GM12864 (cell line): ENCODE measurements around the gene ATF2.

ENCODE experiments used
- DNase-seq: peaks from one replicate; pipeline ENCODE4 v3.0.0-alpha.2; 2011; ENCODE audit warnings: low read depth
- H3K4me3 ChIP-seq: 2 replicates; pipeline ENCODE4 v1.5.1; 2011; ENCODE audit warnings: mild to moderate bottlenecking, low read depth, low read length, control low read depth
- TF ChIP-seq, protein P1 (sequence below): IDR thresholded peaks from 2 replicates; pipeline ENCODE4 v1.5.1; 2011; ENCODE audit warnings: low read depth, mild to moderate bottlenecking, moderate library complexity, low read length, control low read depth, inconsistent platforms; ENCODE audit errors: missing control alignments

Gene ATF2

DNA sequence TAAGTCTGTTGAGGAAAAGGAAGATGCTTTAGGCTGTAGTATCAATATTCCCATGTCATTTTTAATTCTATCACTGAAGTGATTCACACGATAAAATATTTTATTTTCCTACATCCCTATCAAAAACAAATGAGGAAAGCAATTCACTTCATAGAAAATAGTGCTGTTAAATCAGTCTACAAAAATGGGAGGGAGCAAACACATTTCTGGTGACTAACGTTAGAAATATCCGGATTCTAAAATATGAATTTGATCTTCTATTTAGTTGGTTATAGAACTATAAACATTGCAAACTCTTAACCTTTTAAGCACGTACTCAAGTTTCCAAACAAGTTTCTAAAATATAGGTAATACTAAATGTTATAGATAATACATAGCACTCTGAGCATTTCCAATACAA is 20.8 kb downstream of the ATF2 start:
- TF ChIP-seq, protein P1, sequence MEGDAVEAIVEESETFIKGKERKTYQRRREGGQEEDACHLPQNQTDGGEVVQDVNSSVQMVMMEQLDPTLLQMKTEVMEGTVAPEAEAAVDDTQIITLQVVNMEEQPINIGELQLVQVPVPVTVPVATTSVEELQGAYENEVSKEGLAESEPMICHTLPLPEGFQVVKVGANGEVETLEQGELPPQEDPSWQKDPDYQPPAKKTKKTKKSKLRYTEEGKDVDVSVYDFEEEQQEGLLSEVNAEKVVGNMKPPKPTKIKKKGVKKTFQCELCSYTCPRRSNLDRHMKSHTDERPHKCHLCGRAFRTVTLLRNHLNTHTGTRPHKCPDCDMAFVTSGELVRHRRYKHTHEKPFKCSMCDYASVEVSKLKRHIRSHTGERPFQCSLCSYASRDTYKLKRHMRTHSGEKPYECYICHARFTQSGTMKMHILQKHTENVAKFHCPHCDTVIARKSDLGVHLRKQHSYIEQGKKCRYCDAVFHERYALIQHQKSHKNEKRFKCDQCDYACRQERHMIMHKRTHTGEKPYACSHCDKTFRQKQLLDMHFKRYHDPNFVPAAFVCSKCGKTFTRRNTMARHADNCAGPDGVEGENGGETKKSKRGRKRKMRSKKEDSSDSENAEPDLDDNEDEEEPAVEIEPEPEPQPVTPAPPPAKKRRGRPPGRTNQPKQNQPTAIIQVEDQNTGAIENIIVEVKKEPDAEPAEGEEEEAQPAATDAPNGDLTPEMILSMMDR: no peak
- DNase-seq: no peak
- no peak overlapping the region for H3K4me3 ChIP-seq

DNA sequence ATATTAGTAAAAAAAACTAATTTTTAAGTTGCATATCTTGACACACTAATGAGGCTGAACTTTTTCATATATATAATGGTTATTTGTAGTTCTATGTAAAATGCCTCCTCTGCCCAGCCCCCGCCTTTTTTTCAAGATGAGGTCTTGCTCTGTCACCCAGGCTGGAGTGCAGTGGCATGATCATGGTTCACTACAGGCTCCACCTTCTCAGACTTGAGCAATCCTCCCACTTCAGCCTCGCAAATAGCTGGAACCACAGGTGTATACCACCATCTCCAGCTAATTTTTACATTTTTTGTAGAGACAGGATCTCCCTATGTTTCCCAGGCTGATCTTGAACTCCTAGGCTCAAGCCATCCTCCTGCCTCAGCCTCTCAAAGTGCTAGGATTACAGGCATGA is 24.3 kb downstream of the ATF2 start:
- TF ChIP-seq, protein P1: no peak
- no peak for DNase-seq
- H3K4me3 ChIP-seq: no peak overlapping the region

DNA sequence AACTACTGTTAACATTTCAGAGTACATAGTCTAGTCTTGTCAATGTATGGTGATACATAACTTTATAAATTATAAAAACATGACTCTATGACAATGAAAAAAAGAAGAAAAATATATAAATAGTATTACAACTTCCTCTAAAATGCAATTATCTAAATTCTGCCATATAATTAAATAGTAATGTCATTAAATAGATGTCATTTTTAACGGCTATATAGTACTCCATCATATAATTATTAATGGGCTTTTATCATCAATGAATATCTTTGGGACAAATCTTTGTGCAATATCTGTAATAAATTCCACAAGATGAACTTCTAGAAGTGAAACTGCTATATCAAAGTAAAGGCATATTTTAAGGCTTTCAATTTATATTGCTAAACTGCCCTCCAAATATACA is 24.8 kb downstream of the ATF2 start:
- DNase-seq: no peak

DNA sequence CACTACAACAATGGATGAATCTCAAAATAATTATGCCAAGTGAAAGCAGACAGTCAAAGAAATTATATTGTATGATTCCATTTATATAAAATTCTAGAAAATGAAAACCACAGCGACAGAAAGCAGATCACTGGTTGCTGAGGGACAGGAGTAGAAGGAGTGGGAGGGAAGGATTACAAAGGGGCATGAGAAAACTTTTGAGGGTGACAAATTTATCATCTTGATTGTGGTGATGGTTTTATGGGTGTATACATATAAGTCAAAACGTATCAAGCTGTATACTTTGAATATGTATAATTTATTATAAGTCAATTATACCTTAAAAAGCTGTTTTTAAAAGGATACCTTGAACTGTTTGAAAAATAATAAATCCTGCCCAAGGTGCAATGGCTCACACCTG is 27.7 kb downstream of the ATF2 start:
- no peak for DNase-seq
- TF ChIP-seq, protein P1: no peak
- H3K4me3 ChIP-seq: no peak overlapping the region

More for the DNA sequence above, 24.8 kb downstream of the ATF2 start:
- H3K4me3 ChIP-seq: no peak overlapping the region
- TF ChIP-seq, protein P1: no peak

DNA sequence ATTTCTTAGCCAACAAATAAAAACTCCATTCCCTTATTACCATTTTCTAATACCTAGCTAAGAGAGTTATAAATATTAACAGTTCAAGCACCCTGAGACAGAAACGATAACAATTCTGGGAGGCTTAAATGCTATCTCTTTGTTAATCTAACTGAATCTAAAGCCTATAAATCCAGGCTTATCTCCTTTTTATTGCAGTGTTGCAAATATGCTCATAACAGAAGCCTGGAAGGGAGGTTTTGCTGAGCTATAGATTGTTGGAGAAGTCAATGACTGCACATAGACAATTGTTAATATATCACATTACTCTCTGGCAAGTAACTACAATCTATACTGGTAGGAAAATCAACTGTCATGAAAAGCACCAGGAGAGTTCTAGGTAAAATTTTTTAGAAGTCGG is 30.2 kb downstream of the ATF2 start:
- no peak for DNase-seq
- TF ChIP-seq, protein P1: no peak
- no peak overlapping the region for H3K4me3 ChIP-seq

DNA sequence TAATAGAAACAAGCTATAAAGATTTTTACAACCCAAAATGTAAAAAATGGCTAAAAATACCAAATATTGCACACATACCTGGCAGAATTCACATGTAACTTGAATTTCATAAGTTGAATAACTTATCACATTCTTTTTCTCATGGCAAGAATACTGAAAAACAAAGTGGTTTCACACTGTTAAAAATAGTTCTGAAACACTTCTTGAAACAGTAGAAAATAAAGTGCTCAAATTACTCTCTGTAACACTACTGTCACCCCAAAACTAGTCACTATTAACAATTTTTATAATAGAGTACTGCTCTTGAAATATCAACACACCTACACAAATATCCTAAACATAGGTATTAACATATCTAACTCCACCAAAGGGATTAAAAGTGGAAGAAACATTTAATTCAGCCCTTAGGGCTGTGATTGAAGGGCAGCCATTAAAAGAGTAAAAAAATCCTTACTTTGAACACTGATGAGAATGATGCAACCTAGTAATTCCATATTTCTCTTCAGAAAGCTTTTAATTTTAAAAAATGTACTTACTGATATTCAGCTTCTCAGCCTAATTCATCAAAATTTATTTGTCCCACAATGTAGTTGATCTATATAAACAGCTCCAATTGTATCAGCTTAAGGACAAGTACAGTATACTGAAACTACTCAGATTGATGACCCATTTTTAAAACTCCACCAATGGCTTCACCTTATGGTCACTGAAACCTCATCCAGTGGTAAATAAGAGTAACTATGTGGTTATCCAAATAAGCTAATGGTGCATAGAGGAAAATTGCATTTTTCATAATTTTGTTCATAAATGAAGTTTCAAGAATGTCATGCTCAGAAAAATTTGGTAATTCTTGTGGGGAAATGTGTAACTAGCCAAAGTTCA is 31.4 kb downstream of the ATF2 start:
- TF ChIP-seq, protein P1: no peak
- no peak for DNase-seq
- no peak overlapping the region for H3K4me3 ChIP-seq

DNA sequence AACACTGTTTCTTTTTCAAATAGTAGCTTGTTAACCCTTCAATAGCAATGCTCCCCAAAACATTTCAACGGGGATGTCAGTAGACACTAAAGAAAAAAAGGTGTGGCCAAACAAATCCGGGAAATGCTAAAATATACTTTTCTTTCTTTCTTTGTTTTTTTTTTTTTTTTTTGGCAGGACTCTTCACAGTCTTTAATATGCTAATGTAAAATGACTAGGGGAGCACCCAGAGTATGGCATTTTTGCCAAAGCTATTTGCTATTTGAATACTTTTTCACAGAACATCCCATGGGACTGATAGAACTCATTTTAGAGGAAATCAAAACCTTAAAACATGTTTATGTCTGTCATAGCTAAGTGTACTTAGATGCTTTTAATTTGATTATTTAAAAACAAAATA is 32.1 kb downstream of the ATF2 start:
- DNase-seq: no peak
- TF ChIP-seq, protein P1: no peak
- H3K4me3 ChIP-seq: no peak overlapping the region
